ENCODE data around the gene PKD1L1. TPM values are rescaled to one million over a fixed set of nuclear protein-coding genes. Genes with fewer than 3 reads are reported as not detected.

Gene PKD1L1
- total RNA-seq, 1 experiment from 2014 or later = 0.17 TPM

DNA sequence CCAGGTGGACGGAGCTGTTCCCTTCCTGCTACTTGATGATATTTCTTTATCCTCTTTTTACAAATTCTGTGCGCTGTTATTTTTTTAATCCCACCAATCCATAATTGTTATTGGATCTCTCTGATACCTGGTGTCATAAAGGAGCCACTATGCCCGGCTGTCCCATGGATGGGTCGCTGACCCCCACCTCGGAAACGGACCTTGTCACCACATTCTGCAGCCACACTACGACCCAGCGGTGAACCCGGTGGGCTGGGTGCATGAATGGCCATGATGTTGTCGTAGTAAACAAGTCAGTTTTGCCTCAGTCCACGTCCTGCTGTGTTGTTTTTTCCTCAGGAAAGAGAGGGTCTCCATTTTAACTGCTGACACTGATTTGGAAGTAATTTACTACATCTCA, 112.2 kb downstream of the PKD1L1 start (continued):
- TF ChIP-seq ELF1 (IDR thresholded peaks at IDR 0.05; ENCODE audit: borderline replicate concordance, low read depth) = no peak
- TF ChIP-seq, protein P1, sequence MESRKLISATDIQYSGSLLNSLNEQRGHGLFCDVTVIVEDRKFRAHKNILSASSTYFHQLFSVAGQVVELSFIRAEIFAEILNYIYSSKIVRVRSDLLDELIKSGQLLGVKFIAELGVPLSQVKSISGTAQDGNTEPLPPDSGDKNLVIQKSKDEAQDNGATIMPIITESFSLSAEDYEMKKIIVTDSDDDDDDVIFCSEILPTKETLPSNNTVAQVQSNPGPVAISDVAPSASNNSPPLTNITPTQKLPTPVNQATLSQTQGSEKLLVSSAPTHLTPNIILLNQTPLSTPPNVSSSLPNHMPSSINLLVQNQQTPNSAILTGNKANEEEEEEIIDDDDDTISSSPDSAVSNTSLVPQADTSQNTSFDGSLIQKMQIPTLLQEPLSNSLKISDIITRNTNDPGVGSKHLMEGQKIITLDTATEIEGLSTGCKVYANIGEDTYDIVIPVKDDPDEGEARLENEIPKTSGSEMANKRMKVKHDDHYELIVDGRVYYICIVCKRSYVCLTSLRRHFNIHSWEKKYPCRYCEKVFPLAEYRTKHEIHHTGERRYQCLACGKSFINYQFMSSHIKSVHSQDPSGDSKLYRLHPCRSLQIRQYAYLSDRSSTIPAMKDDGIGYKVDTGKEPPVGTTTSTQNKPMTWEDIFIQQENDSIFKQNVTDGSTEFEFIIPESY (IDR thresholded peaks at IDR 0.05; ENCODE audit: extremely low read depth, insufficient replicate concordance, low read length) = no peak

GRCh38 chr7:47833211-47833610, 115.1 kb downstream of the PKD1L1 start:
- no TSS peak for BruUV-seq (replicated peaks)
- H3K4me3 ChIP-seq (replicated peaks in 1 of 2; ENCODE audit: low read depth in 1 of 2, low read length in 2 of 2) = no peak overlapping the region
- H3K4me1 ChIP-seq (ENCODE audit: control insufficient read depth in 1 of 2, insufficient read depth in 2 of 2, low read length in 2 of 2) = no peaks in the 10 kb centered on the region
- RAD21 ChIA-PET (ENCODE audit: low non-redundant PET in 1 of 2, low total read pairs in 2 of 2, uncharacterized antibody in 2 of 2, unreplicated experiment in 2 of 2) = no interaction called here
- no peaks in the 10 kb centered on the region for H3K36me3 ChIP-seq (ENCODE audit: control insufficient read depth in 1 of 2, insufficient read depth in 2 of 2, low read length in 2 of 2)
- H2AFZ ChIP-seq (ENCODE audit: low read depth, low read length, poor library complexity, severe bottlenecking) = no peak overlapping the region
- TF ChIP-seq POLR2AphosphoS5 (IDR thresholded peaks at IDR 0.05; ENCODE audit: low read depth, low read length) (no peak), ZFX (IDR thresholded peaks at IDR 0.05) (no peak), CBX3 (IDR thresholded peaks at IDR 0.05; ENCODE audit: low read depth) (no peak), ZNF274 (IDR thresholded peaks at IDR 0.05; ENCODE audit: low read depth, low read length) (no peak), EZH2phosphoT487 (IDR thresholded peaks at IDR 0.05; ENCODE audit: borderline replicate concordance) (no peak), RAD21 (IDR thresholded peaks at IDR 0.05; ENCODE audit: low read depth) (no peak), POLR2A (IDR thresholded peaks at IDR 0.05; ENCODE audit: borderline replicate concordance, extremely low read depth, insufficient read depth, insufficient read length) (no peak), TCF7L2 (IDR thresholded peaks at IDR 0.05; ENCODE audit: borderline replicate concordance, extremely low read depth, insufficient read depth, insufficient read length) (no peak), SIN3A (IDR thresholded peaks at IDR 0.05; ENCODE audit: low read depth) (no peak), ATF3 (IDR thresholded peaks at IDR 0.05) (no peak)
- TF ChIP-seq, protein P1 (IDR thresholded peaks at IDR 0.05; ENCODE audit: extremely low read depth, insufficient replicate concordance, low read length) = no peak
- TF ChIP-seq, protein P2, sequence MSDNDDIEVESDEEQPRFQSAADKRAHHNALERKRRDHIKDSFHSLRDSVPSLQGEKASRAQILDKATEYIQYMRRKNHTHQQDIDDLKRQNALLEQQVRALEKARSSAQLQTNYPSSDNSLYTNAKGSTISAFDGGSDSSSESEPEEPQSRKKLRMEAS (IDR thresholded peaks at IDR 0.05) = no peak
- TF ChIP-seq, protein P3, sequence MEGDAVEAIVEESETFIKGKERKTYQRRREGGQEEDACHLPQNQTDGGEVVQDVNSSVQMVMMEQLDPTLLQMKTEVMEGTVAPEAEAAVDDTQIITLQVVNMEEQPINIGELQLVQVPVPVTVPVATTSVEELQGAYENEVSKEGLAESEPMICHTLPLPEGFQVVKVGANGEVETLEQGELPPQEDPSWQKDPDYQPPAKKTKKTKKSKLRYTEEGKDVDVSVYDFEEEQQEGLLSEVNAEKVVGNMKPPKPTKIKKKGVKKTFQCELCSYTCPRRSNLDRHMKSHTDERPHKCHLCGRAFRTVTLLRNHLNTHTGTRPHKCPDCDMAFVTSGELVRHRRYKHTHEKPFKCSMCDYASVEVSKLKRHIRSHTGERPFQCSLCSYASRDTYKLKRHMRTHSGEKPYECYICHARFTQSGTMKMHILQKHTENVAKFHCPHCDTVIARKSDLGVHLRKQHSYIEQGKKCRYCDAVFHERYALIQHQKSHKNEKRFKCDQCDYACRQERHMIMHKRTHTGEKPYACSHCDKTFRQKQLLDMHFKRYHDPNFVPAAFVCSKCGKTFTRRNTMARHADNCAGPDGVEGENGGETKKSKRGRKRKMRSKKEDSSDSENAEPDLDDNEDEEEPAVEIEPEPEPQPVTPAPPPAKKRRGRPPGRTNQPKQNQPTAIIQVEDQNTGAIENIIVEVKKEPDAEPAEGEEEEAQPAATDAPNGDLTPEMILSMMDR (IDR thresholded peaks at IDR 0.05 in 2 of 3, conservative IDR thresholded peaks at IDR 0.05 in 1 of 3; ENCODE audit: borderline replicate concordance in 1 of 3, insufficient read depth in 1 of 3, low read depth in 2 of 3, low read length in 2 of 3) = no peak
- POLR2A ChIA-PET = no interaction called here
- H4K20me1 ChIP-seq (ENCODE audit: insufficient read depth) = no peaks in the 10 kb centered on the region
- no peaks in the 10 kb centered on the region for H3K27me3 ChIP-seq (ENCODE audit: insufficient read depth, low read length)
- no peak overlapping the region for H3K9ac ChIP-seq (ENCODE audit: low read length)
- ATAC-seq (no peak), DNase-seq (ENCODE audit: low read depth, low spot score) (no peak)
- no peak overlapping the region for H3K27ac ChIP-seq (ENCODE audit: low read depth, low read length)
- CTCF ChIA-PET = no interaction called here
- no peaks in the 10 kb centered on the region for H3K79me2 ChIP-seq (ENCODE audit: insufficient read depth, low read length)
- H3K4me2 ChIP-seq (ENCODE audit: low read length) = no peak overlapping the region
- H3K9me2 ChIP-seq (ENCODE audit: insufficient read depth) = no peaks in the 10 kb centered on the region
- H3K9me3 ChIP-seq (ENCODE audit: control insufficient read depth in 1 of 2, insufficient read depth in 1 of 2, low read depth in 1 of 2, low read length in 2 of 2) = no peaks in the 10 kb centered on the region
- intact Hi-C loops (cut with micrococcal nuclease) = no loop called here

Data from HCT116 (cell line).